MCF 10A (cell line): ENCODE measurements around the gene MOB3C. TPM values are rescaled to one million over a fixed set of nuclear protein-coding genes. Genes with fewer than 3 reads are reported as not detected.

Experiments
- BruUV-seq: library from RNA; stranded (reverse); fragments of 400-500 nt; replicated peaks from 2 replicates; lab custom pipeline; 2021; lab: Mats Ljungman, UMichigan
- CTCF ChIA-PET: fragments of 300-600 bp; sonication (Branson Sonifier 250); formaldehyde crosslinking; extraction: SDS; loops from one replicate; lab custom pipeline; 2021; ENCODE audit warnings: antibody characterized with exemption, inconsistent platforms; lab: Yijun Ruan, JAX
- POLR2A ChIA-PET: fragments of 300-600, 350-650 bp; sonication (Branson Sonifier 250); formaldehyde crosslinking; extraction: SDS; loops from one replicate; lab custom pipeline; 2020; ENCODE audit warnings: antibody characterized with exemption, inconsistent platforms; lab: Yijun Ruan, JAX
- DNase-seq: peaks from one replicate; pipeline ENCODE4 v3.0.0-alpha.2; 2018; ENCODE audit not compliant: unreplicated experiment
- H3K27ac Mint-ChIP-seq: one replicate; pipeline ENCODE4 v1.8.0; 2022; ENCODE audit warnings: mild to moderate bottlenecking, low read depth, mixed read lengths; ENCODE audit not compliant: unreplicated experiment
- H3K27me3 Mint-ChIP-seq: one replicate; pipeline ENCODE4 v1.8.0; 2022; ENCODE audit warnings: mixed read lengths; ENCODE audit not compliant: insufficient read depth, unreplicated experiment
- H3K36me3 Mint-ChIP-seq: one replicate; pipeline ENCODE4 v1.8.0; 2022; ENCODE audit warnings: mild to moderate bottlenecking, moderate library complexity, mixed read lengths; ENCODE audit not compliant: insufficient read depth, unreplicated experiment
- H3K4me1 Mint-ChIP-seq: one replicate; pipeline ENCODE4 v1.8.0; 2022; ENCODE audit warnings: mixed read lengths; ENCODE audit not compliant: insufficient read depth, unreplicated experiment
- H3K4me3 Mint-ChIP-seq: one replicate; pipeline ENCODE4 v1.8.0; 2022; ENCODE audit warnings: mild to moderate bottlenecking, moderate library complexity, mixed read lengths; ENCODE audit not compliant: unreplicated experiment
- H3K9me3 Mint-ChIP-seq: one replicate; pipeline ENCODE4 v1.8.0; 2022; ENCODE audit warnings: mixed read lengths; ENCODE audit not compliant: unreplicated experiment
- CTCF ChIP-seq: fragments of 200-600 bp; IDR thresholded peaks from one replicate; pipeline ENCODE4 v1.8.0; 2022; ENCODE audit warnings: antibody characterized with exemption, mild to moderate bottlenecking; ENCODE audit not compliant: unreplicated experiment
- intact Hi-C: fragments of 100-400 bp; cut with micrococcal nuclease; formaldehyde crosslinking; loops from 2 replicates; pipeline ENCODE4 v1.14.1; 2022
- total RNA-seq: library from RNA; stranded (reverse); gene quantifications from 2 replicates; pipeline ENCODE4 v1.2.3, GENCODE V29; 2022

MOB3C gene
- total RNA-seq, 1 experiment from 2014 or later, result 5.8 TPM

DNA sequence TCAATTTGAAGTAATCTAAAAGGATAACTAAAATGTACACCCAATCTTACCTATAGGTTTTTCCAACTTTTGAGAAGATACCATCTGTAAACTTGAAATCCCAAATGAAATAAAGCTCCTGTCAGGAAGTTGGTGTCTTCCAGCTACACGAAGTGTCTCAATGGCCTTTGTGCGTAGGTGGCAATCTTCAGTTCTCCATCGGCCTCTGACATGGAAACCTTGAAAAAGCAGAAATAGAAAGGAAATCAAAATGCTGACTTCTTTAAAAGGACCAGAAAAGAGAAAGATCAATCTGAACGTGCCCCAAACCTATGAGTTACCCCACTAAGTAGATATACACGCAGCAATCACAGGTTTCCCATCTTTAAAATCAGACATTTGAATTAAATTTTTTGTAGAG is 22.5 kb downstream of the MOB3C start:
- no TSS peak for BruUV-seq
- no peaks in the 10 kb centered on the region for H3K27me3 Mint-ChIP-seq
- CTCF ChIA-PET, result interaction anchor here (0.6 to 1.2 kb wide), 3 partner anchors 9 to 70 kb away, joined by 3 to 4 read pairs (median 3); no protein-coding TSS in a partner anchor
- H3K27ac Mint-ChIP-seq, result no peak overlapping the region
- intact Hi-C loops, result no loop called here
- no peak overlapping the region for H3K4me3 Mint-ChIP-seq
- TF ChIP-seq CTCF, result no peak
- peaks cover 36% of the 10 kb centered on the region for H3K36me3 Mint-ChIP-seq
- H3K4me1 Mint-ChIP-seq, result peaks cover 7% of the 10 kb centered on the region
- POLR2A ChIA-PET, result interaction anchor here (0.6 to 2.2 kb wide), 2 partner anchors 9 to 116 kb away, joined by 3 to 13 read pairs; partner anchors contain the start of gene MKNK1
- no peak for DNase-seq
- no peaks in the 10 kb centered on the region for H3K9me3 Mint-ChIP-seq

- Mint-ChIP-seq H3K36me3 (peaks cover 36% of the 10 kb centered on the region), H3K4me3 (no peak overlapping the region), H3K4me1 (peaks cover 7% of the 10 kb centered on the region), H3K27me3 (no peaks in the 10 kb centered on the region), H3K9me3 (no peaks in the 10 kb centered on the region), H3K27ac (no peak overlapping the region)
- intact Hi-C loops, result no loop called here
- ChIA-PET POLR2A (interaction anchor here (2.2 kb wide), 1 partner anchor 11 kb away, joined by 13 read pairs; the partner anchor contains the start of gene MKNK1), CTCF (interaction anchor here (0.6 to 1.2 kb wide), 2 partner anchors 10 to 67 kb away, joined by 3 read pairs; no protein-coding TSS in a partner anchor)
- no TSS peak for BruUV-seq
- TF ChIP-seq CTCF, result no peak
- no peak for DNase-seq
These were observed 23.8 kb downstream of the MOB3C start for GRCh38 chr1:46592823-46593222.

DNA sequence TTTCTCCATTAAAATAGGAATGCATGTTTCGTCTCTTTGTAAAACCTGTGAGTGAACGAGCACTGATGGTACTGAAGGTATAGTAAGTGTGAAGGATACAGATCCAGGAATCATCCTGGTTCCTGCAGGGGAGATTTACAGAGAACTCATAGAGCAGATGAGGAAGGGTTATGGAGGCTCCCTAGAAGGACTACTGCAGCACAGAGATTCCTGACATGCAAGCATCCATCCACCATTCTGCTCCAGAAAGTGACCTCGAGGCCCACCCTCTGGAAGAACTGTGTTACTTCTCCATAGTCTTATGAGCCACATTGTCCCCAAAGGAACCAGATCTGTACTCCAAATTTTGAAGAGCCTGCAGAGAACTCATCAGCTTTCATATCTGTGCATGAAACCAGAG is 27.1 kb downstream of the MOB3C start:
- intact Hi-C loops, result no loop called here
- Mint-ChIP-seq H3K4me3 (no peak overlapping the region), H3K4me1 (no peaks in the 10 kb centered on the region), H3K27ac (no peak overlapping the region), H3K36me3 (peaks cover 53% of the 10 kb centered on the region), H3K27me3 (no peaks in the 10 kb centered on the region), H3K9me3 (no peaks in the 10 kb centered on the region)
- TF ChIP-seq CTCF, result no peak
- ChIA-PET CTCF (no interaction called here), POLR2A (interaction anchor here (1.8 kb wide), 1 partner anchor 15 kb away, joined by 6 read pairs; the partner anchor contains the start of gene MKNK1)
- BruUV-seq, result no TSS peak
- DNase-seq, result no peak

GRCh38 chr1:46587069-46587468 is 29.5 kb downstream of the MOB3C start:
- Mint-ChIP-seq H3K9me3 (no peaks in the 10 kb centered on the region), H3K4me1 (no peaks in the 10 kb centered on the region), H3K27me3 (no peaks in the 10 kb centered on the region), H3K36me3 (peaks cover 45% of the 10 kb centered on the region), H3K4me3 (no peak overlapping the region), H3K27ac (no peak overlapping the region)
- DNase-seq, result no peak
- TF ChIP-seq CTCF, result no peak
- CTCF ChIA-PET, result no interaction called here
- no TSS peak for BruUV-seq
- intact Hi-C loops, result no loop called here
- POLR2A ChIA-PET, result no interaction called here
